WERI-Rb-1 (cell line): Measurements from ENCODE around the gene NFATC1.
"Not testable (repeated sequence)": the region's sequence is repeated elsewhere in the genome, so short reads cannot be mapped to it uniquely, and the experiment has no call there.

ENCODE experiments used
- DNase-seq: peaks from one replicate; pipeline ENCODE4 v3.0.0-alpha.2; 2020
- H3K27ac ChIP-seq: fragments of 250-450 bp; sonication (Bioruptor Pico); 2 replicates; pipeline ENCODE4 v1.5.1; 2020; ENCODE audit warnings: mild to moderate bottlenecking, moderate library complexity
- H3K27me3 ChIP-seq: fragments of 250-450 bp; sonication (Bioruptor Pico); 2 replicates; pipeline ENCODE4 v1.5.1; 2021; ENCODE audit warnings: mild to moderate bottlenecking, low read depth, moderate library complexity; ENCODE audit not compliant: insufficient read depth, severe bottlenecking
- H3K36me3 ChIP-seq: fragments of 250-450 bp; sonication (Bioruptor Pico); 2 replicates; pipeline ENCODE4 v1.5.1; 2020; ENCODE audit warnings: mild to moderate bottlenecking, moderate library complexity
- H3K4me3 ChIP-seq: 2 replicates; pipeline ENCODE4 v1.5.1; 2011; ENCODE audit warnings: low read depth, mild to moderate bottlenecking, control low read depth, low read length
- H3K9me3 ChIP-seq: fragments of 250-450 bp; sonication (Bioruptor Pico); 2 replicates; pipeline ENCODE4 v1.5.1; 2021; ENCODE audit warnings: mild to moderate bottlenecking, moderate library complexity; ENCODE audit not compliant: severe bottlenecking
- TF ChIP-seq, protein P1 (sequence below): IDR thresholded peaks from 2 replicates; pipeline ENCODE4 v1.5.1; 2011; ENCODE audit warnings: low read depth, mild to moderate bottlenecking, control low read depth, inconsistent platforms, low read length

NFATC1 gene

DNA sequence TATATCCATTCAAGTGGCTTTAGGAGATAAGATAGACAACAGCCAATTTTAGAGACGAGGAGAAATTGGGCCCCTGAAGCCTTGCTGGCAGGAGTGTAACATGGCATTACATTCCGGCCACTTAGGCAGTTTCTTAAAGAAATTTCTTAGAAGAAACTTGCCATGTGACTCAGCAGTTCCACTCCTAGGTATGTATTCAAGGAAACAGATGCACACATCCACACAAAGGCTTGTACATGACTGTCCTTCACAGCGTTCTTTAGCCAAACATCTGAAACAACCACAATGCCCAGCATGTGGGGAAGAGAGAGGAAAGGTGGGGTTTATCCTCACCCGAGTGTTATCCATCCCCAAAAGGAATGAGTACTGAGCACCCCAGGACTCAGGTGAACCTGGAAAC lies 107.1 kb downstream of the NFATC1 start:
- TF ChIP-seq, protein P1, sequence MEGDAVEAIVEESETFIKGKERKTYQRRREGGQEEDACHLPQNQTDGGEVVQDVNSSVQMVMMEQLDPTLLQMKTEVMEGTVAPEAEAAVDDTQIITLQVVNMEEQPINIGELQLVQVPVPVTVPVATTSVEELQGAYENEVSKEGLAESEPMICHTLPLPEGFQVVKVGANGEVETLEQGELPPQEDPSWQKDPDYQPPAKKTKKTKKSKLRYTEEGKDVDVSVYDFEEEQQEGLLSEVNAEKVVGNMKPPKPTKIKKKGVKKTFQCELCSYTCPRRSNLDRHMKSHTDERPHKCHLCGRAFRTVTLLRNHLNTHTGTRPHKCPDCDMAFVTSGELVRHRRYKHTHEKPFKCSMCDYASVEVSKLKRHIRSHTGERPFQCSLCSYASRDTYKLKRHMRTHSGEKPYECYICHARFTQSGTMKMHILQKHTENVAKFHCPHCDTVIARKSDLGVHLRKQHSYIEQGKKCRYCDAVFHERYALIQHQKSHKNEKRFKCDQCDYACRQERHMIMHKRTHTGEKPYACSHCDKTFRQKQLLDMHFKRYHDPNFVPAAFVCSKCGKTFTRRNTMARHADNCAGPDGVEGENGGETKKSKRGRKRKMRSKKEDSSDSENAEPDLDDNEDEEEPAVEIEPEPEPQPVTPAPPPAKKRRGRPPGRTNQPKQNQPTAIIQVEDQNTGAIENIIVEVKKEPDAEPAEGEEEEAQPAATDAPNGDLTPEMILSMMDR, result no peak
- DNase-seq, result no peak
- Histone ChIP-seq H3K27ac (no peak overlapping the region), H3K4me3 (no peak overlapping the region), H3K36me3 (peaks cover 4% of the 10 kb centered on the region; the same call in 1 of the 2 replicates), H3K9me3 (peaks cover 6% of the 10 kb centered on the region), H3K27me3 (no peaks in the 10 kb centered on the region)

DNA sequence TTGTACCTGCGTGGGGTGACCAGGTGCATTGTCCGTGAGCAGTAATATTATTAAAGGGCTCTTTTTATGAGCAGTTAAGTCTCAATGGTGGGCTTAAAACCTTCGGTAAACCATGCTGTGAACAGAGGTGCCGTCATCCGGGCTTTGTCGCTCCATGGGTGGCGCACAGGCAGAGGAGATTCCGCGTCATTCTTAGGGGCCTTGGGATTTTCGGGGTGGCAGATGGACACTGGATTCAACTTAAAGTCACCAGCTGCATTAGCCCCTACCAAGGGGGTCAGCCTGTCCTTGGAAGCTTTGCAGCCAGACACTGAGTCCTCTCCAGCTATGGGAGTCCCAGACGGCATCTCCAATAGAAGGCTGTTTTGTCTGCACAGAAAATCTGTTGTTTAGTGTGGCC lies 107.7 kb downstream of the NFATC1 start:
- Histone ChIP-seq H3K27ac (no peak overlapping the region), H3K9me3 (peaks cover 6% of the 10 kb centered on the region), H3K4me3 (no peak overlapping the region), H3K27me3 (no peaks in the 10 kb centered on the region), H3K36me3 (peaks cover 4% of the 10 kb centered on the region; the same call in 1 of the 2 replicates)
- TF ChIP-seq, protein P1, result no peak
- DNase-seq, result no peak

DNA sequence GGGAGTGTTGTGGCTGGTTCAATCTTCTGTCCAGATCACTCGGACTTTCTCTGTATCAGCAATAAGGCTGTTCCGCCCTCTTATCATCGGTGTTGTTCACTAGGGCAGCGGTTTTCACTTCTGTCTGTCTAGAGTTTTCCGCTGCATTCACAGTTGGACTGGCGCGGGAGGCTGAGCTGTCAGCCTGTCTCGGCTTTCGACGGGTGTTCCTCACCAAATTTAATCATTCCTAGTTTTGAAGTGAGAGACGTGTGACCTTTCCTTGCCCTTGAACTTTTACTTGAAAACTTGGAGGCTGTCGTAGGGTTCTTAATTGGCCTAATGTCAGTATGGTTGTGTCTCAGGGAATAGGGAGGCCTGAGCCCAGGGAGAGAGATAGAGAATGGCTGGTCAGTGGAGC lies 108.3 kb downstream of the NFATC1 start:
- DNase-seq, result no peak
- no peak overlapping the region for H3K4me3 ChIP-seq
- H3K27me3 ChIP-seq, result no peaks in the 10 kb centered on the region
- peaks cover 6% of the 10 kb centered on the region; the same call in 1 of the 2 replicates for H3K36me3 ChIP-seq
- no peak overlapping the region for H3K27ac ChIP-seq
- H3K9me3 ChIP-seq, result peaks cover 6% of the 10 kb centered on the region
- TF ChIP-seq, protein P1, result no peak

DNA sequence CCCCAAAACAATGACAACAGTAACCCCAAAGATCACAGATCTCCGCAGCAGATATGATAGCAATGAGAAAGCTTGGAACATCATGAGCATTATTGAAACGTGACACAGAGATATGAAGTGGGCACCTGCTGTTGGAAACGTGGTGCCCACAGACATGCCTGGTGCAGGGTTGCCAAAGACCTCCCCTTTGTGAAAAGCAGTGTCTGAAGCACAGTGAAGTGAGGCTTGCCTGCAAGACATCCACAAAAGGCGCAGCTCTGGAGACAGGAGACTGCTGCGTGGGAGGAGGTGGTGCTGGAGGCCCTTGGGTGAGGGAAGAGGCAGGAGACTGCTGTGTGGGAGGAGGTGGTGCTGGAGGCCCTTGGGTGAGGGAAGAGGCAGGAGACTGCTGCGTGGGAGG lies 108.8 kb downstream of the NFATC1 start:
- H3K27ac ChIP-seq, DNase-seq, H3K9me3 ChIP-seq, H3K27me3 ChIP-seq, H3K4me3 ChIP-seq: not testable (repeated sequence)
- peaks cover 11% of the 10 kb centered on the region for H3K36me3 ChIP-seq

DNA sequence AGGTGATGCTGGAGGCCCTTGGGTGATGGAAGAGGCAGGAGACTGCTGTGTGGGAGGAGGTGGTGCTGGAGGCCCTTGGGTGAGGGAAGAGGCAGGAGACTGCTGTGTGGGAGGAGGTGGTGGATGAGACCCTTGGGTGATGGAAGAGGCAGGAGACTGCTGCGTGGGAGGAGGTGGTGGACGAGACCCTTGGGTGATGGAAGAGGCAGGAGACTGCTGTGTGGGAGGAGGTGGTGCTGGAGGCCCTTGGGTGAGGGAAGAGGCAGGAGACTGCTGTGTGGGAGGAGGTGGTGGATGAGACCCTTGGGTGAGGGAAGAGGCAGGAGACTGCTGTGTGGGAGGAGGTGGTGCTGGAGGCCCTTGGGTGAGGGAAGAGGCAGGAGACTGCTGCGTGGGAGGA lies 109.7 kb downstream of the NFATC1 start:
- not testable (repeated sequence) for DNase-seq, H3K27ac ChIP-seq, H3K9me3 ChIP-seq, H3K4me3 ChIP-seq, H3K27me3 ChIP-seq
- peaks cover 17% of the 10 kb centered on the region for H3K36me3 ChIP-seq

DNA sequence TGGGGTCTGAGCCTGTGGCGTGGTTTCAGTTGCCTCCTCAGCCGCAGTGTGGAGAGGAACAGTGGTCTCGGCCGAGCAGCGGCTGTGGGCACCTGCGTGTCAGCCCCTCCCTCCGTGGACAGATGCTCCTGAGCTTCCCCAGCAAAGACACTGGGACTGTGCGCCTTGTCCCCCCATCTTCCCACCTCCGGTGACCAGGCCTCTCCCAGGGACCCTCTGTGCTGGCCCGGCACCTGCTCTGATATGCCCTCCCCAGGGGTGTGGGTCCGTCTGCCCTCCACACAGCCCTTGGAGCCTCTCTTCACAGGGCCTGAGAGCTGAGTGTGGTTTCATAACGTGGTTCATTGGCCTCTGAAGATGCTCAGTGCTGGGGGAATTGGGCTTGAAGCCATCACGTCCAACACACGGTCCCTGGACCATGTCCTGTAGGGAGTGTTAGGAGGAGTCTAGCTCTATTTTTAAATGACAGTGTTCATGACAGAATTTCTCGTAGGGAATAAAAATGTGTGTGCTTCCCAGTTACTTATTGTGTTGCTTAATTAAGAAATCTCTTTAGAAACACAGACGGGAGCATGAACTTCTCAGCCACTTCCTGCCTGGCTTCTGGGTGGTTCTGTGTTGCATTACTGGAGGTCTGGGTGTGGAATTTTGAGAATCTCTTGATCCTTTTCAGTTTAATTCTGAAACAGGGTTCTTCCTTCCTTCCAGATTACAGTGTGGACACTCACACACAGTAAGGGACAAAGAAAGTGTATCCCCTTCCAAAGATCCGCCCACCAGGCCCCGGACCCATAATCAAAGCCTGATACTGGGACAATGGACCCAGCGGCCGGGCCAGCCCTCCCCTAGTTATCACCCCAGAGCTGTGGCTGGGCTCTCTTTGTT lies 110.7 kb downstream of the NFATC1 start:
- H3K27ac ChIP-seq, result no peak overlapping the region
- no peak for DNase-seq
- H3K36me3 ChIP-seq, result peaks cover 22% of the 10 kb centered on the region
- H3K4me3 ChIP-seq, result no peak overlapping the region
- TF ChIP-seq, protein P1, result no peak
- H3K9me3 ChIP-seq, result no peaks in the 10 kb centered on the region
- no peaks in the 10 kb centered on the region for H3K27me3 ChIP-seq
